NCI-H2171 (cell line): ENCODE results near the gene UNC45B.
"Not testable (repeated sequence)": the region's sequence is repeated elsewhere in the genome, so short reads cannot be mapped to it uniquely, and the experiment has no call there.

Source experiments
- DNase-seq: peaks from one replicate; lab custom pipeline; 2025; lab: John Stamatoyannopoulos, UW

The UNC45B gene

GRCh38 chr17:35170968-35171771 is 23.6 kb downstream of the UNC45B start:
- no peak for DNase-seq

- DNase-seq, result no peak
Measured at GRCh38 chr17:35171834-35172233, 24.2 kb downstream of the UNC45B start.

- not testable (repeated sequence) for DNase-seq
Measured at GRCh38 chr17:35172321-35172720, 24.7 kb downstream of the UNC45B start.

GRCh38 chr17:35174835-35175334 is 27.3 kb downstream of the UNC45B start:
- no peak for DNase-seq

GRCh38 chr17:35175638-35176415 is 28.2 kb downstream of the UNC45B start:
- DNase-seq, result no peak

GRCh38 chr17:35176897-35177296 is 29.3 kb downstream of the UNC45B start:
- DNase-seq, result no peak

- DNase-seq, result not testable (repeated sequence)
Measured at GRCh38 chr17:35179379-35179778, 31.8 kb downstream of the UNC45B start.

GRCh38 chr17:35183332-35183731 is 35.7 kb downstream of the UNC45B start:
- no peak for DNase-seq

GRCh38 chr17:35184274-35184673 is 36.7 kb downstream of the UNC45B start:
- DNase-seq, result no peak

- no peak for DNase-seq
Measured at GRCh38 chr17:35185849-35186248, 38.2 kb downstream of the UNC45B start.

GRCh38 chr17:35187481-35187880 is 39.9 kb downstream of the UNC45B start:
- DNase-seq, result no peak

- DNase-seq, result no peak
Measured at GRCh38 chr17:35188111-35188510, 40.5 kb downstream of the UNC45B start.

GRCh38 chr17:35189291-35189690 is 41.7 kb downstream of the UNC45B start:
- DNase-seq, result no peak

- DNase-seq, result no peak
Measured at GRCh38 chr17:35191001-35191695, 43.5 kb downstream of the UNC45B start.

GRCh38 chr17:35192708-35193107 is 45.1 kb downstream of the UNC45B start:
- no peak for DNase-seq

- DNase-seq, result not testable (repeated sequence)
Measured at GRCh38 chr17:35194001-35194400, 46.4 kb downstream of the UNC45B start, which contains the start of gene SLC35G3. TSS of gene SLC35G3 (minus strand) at chr17:35194393. CDS start at chr17:35194307, 86 bp downstream.

GRCh38 chr17:35195062-35195461 is 47.4 kb downstream of the UNC45B start:
- not testable (repeated sequence) for DNase-seq

- DNase-seq, result not testable (repeated sequence)
Measured at GRCh38 chr17:35202582-35202981, 55.0 kb downstream of the UNC45B start.

GRCh38 chr17:35210741-35211140 is 63.1 kb downstream of the UNC45B start:
- DNase-seq, result no peak

- DNase-seq, result no peak
Measured at GRCh38 chr17:35212668-35213067, 65.1 kb downstream of the UNC45B start.

- no peak for DNase-seq
Measured at GRCh38 chr17:35213412-35213940, 65.9 kb downstream of the UNC45B start.

GRCh38 chr17:35214192-35214591 is 66.6 kb downstream of the UNC45B start:
- no peak for DNase-seq
